H1 (cell line): ENCODE measurements around the gene DGKI. TPM values are rescaled to one million over a fixed set of nuclear protein-coding genes. Genes with fewer than 3 reads are reported as not detected.

Experiments
- CTCF ChIA-PET: fragments of 300-600 bp; sonication (Branson Sonifier 250); formaldehyde crosslinking; loops from one replicate; lab custom pipeline; 2021; ENCODE audit not compliant: partially characterized antibody; lab: Charles Lee
- POLR2A ChIA-PET: fragments of 300-600 bp; sonication (Branson Sonifier 250); formaldehyde crosslinking; loops from one replicate; lab custom pipeline; 2021; ENCODE audit warnings: inconsistent platforms; ENCODE audit not compliant: partially characterized antibody; lab: Charles Lee
- DNase-seq, 2 experiments: peaks; one replicate each; pipeline versions ENCODE4 v3.0.0 to v3.0.0-alpha.2; 2010 to 2022; ENCODE audit warnings: low spot score in 2 of 2, low read depth in 1 of 2, mixed read lengths in 1 of 2
- FAIRE-seq: peaks from 2 replicates; lab custom pipeline; 2011; peaks lifted over from hg19 to GRCh38; lab: Jason Lieb, UNC
- H2AFZ ChIP-seq: 2 replicates; pipeline ENCODE4 v1.8.1; 2012; ENCODE audit warnings: low read length, inconsistent platforms
- H2AK5ac ChIP-seq: 2 replicates; pipeline ENCODE4 v1.6.1; 2013; ENCODE audit warnings: low read depth, low read length
- H2BK120ac ChIP-seq: replicated peaks from 2 replicates; pipeline ENCODE3; 2013; ENCODE audit warnings: low read depth, low read length, inconsistent platforms
- H2BK12ac ChIP-seq: 2 replicates; pipeline ENCODE4 v1.6.1; 2013; ENCODE audit warnings: low read depth, low read length
- H2BK15ac ChIP-seq: 2 replicates; pipeline ENCODE4 v1.6.1; 2013; ENCODE audit warnings: low read length
- H2BK20ac ChIP-seq: 2 replicates; pipeline ENCODE4 v1.6.1; 2013; ENCODE audit warnings: low read length
- H2BK5ac ChIP-seq: 2 replicates; pipeline ENCODE4 v1.6.1; 2013; ENCODE audit warnings: low read depth, low read length
- H3K14ac ChIP-seq: 2 replicates; pipeline ENCODE4 v1.6.1; 2013; ENCODE audit warnings: inconsistent platforms; ENCODE audit not compliant: insufficient read length
- H3K18ac ChIP-seq: 2 replicates; pipeline ENCODE4 v1.6.1; 2013; ENCODE audit warnings: low read length; ENCODE audit errors: extremely low read depth
- H3K23ac ChIP-seq: 2 replicates; pipeline ENCODE4 v1.6.1; 2013; ENCODE audit warnings: inconsistent platforms; ENCODE audit not compliant: insufficient read length
- H3K23me2 ChIP-seq: 2 replicates; pipeline ENCODE4 v1.6.1; 2013; ENCODE audit warnings: low read depth, low read length
- H3K27ac ChIP-seq: 2 replicates; pipeline ENCODE4 v1.6.1; 2011; ENCODE audit warnings: low read depth, low read length, inconsistent platforms
- H3K27me3 ChIP-seq, 4 experiments: replicated peaks in 1 of 4; 1 replicate in 1 of 4; 2 replicates in 3 of 4; pipeline versions ENCODE4 v1.6.1 to v1.8.1; 2011 to 2013; ENCODE audit warnings: low read length in 3 of 4, mild to moderate bottlenecking in 3 of 4, inconsistent platforms in 2 of 4, mixed read lengths in 2 of 4, moderate library complexity in 1 of 4; ENCODE audit not compliant: control insufficient read depth in 3 of 4, insufficient read depth in 3 of 4; ENCODE audit errors: extremely low read depth in 1 of 4
- H3K36me3 ChIP-seq, 4 experiments: 2 replicates each; pipeline versions ENCODE4 v1.6.1 to v1.8.1; 2011 to 2013; ENCODE audit warnings: mild to moderate bottlenecking in 4 of 4, low read length in 3 of 4, moderate library complexity in 2 of 4, control low read depth in 1 of 4, inconsistent platforms in 1 of 4; ENCODE audit not compliant: insufficient read depth in 4 of 4, control insufficient read depth in 2 of 4
- H3K4ac ChIP-seq: replicated peaks from 2 replicates; pipeline ENCODE3; 2013; ENCODE audit warnings: low read length, low read depth, mixed read lengths, inconsistent platforms; ENCODE audit not compliant: insufficient read length
- H3K4me1 ChIP-seq, 4 experiments: replicated peaks in 1 of 4; 1 replicate in 1 of 4; 2 replicates in 3 of 4; pipeline versions ENCODE4 v1.6.1 to v1.8.1; 2011 to 2013; ENCODE audit warnings: low read length in 3 of 4, inconsistent platforms in 2 of 4, mixed read lengths in 1 of 4; ENCODE audit not compliant: insufficient read depth in 4 of 4, control insufficient read depth in 3 of 4
- H3K4me2 ChIP-seq, 2 experiments: 2 replicates each; pipeline versions ENCODE4 v1.6.1 to v1.8.1; 2011 to 2013; ENCODE audit warnings: low read depth in 2 of 2, low read length in 2 of 2, control low read depth in 1 of 2, inconsistent platforms in 1 of 2, mild to moderate bottlenecking in 1 of 2; ENCODE audit not compliant: insufficient read depth in 1 of 2
- H3K4me3 ChIP-seq, 4 experiments: fragments of 200-600, 300-600 bp in 1 of 4; sonication (generic), shearing (Covaris generic), sonication (Bioruptor Twin) in 1 of 4; 2 replicates each; pipeline versions ENCODE4 v1.5.1 to v1.8.1; 2011 to 2016; ENCODE audit warnings: low read length in 4 of 4, low read depth in 3 of 4, control low read depth in 2 of 4, inconsistent platforms in 2 of 4, mild to moderate bottlenecking in 2 of 4, mixed read lengths in 1 of 4, moderate library complexity in 1 of 4; ENCODE audit not compliant: insufficient read depth in 2 of 4; ENCODE audit errors: extremely low read depth in 1 of 4
- H3K56ac ChIP-seq: replicated peaks from 2 replicates; pipeline ENCODE3; 2013; ENCODE audit warnings: low read depth, mild to moderate bottlenecking, mixed read lengths, low read length, inconsistent platforms; ENCODE audit not compliant: insufficient read length
- H3K79me1 ChIP-seq: 2 replicates; pipeline ENCODE4 v1.6.1; 2013; ENCODE audit warnings: low read depth, low read length, control low read depth
- H3K79me2 ChIP-seq, 2 experiments: 2 replicates each; pipeline versions ENCODE4 v1.6.1 to v1.8.1; 2012 to 2013; ENCODE audit warnings: low read length in 2 of 2, mild to moderate bottlenecking in 2 of 2, inconsistent platforms in 1 of 2; ENCODE audit not compliant: insufficient read depth in 2 of 2, control insufficient read depth in 1 of 2
- H3K9ac ChIP-seq, 4 experiments: replicated peaks in 1 of 4; 1 replicate in 1 of 4; 2 replicates in 3 of 4; pipeline versions ENCODE4 v1.6.1 to v1.8.1; 2011 to 2013; ENCODE audit warnings: low read depth in 3 of 4, low read length in 3 of 4, control low read depth in 2 of 4, mild to moderate bottlenecking in 2 of 4, moderate library complexity in 2 of 4, inconsistent platforms in 1 of 4; ENCODE audit errors: extremely low read depth in 1 of 4
- H3K9me3 ChIP-seq, 2 experiments: 2 replicates each; pipeline versions ENCODE4 v1.6.1 to v1.8.1; 2012 to 2013; ENCODE audit warnings: mild to moderate bottlenecking in 2 of 2, moderate library complexity in 2 of 2, control low read depth in 1 of 2, inconsistent platforms in 1 of 2, low read depth in 1 of 2, low read length in 1 of 2, mixed read lengths in 1 of 2; ENCODE audit not compliant: insufficient read depth in 2 of 2
- H4K20me1 ChIP-seq, 2 experiments: replicated peaks in 1 of 2; 2 replicates each; pipeline versions ENCODE3 to v1.8.1; 2011 to 2013; ENCODE audit warnings: inconsistent platforms in 2 of 2, low read length in 2 of 2, mild to moderate bottlenecking in 1 of 2; ENCODE audit not compliant: insufficient read depth in 2 of 2, control insufficient read depth in 1 of 2
- H4K5ac ChIP-seq: 2 replicates; pipeline ENCODE4 v1.6.1; 2013; ENCODE audit warnings: low read length, low read depth, mixed read lengths, inconsistent platforms; ENCODE audit not compliant: insufficient read length
- H4K8ac ChIP-seq: 2 replicates; pipeline ENCODE4 v1.8.0; 2013; ENCODE audit warnings: mild to moderate bottlenecking, moderate library complexity, low read length, inconsistent platforms; ENCODE audit not compliant: insufficient read depth; ENCODE audit errors: extremely low read depth
- H4K91ac ChIP-seq: replicated peaks from 2 replicates; pipeline ENCODE3; 2013; ENCODE audit warnings: low read length, mixed read lengths, inconsistent platforms; ENCODE audit not compliant: insufficient read length
- CHD2 ChIP-seq: IDR thresholded peaks from 2 replicates; pipeline ENCODE4 v1.6.1; 2012; ENCODE audit warnings: low read length, improper control_type of control experiment
- EZH2 ChIP-seq: fragments of 200-600 bp; sonication (generic); IDR thresholded peaks from 2 replicates; pipeline ENCODE4 v1.7.1; 2012; ENCODE audit warnings: low read depth, mild to moderate bottlenecking, moderate library complexity, low read length, inconsistent platforms; ENCODE audit not compliant: severe bottlenecking
- polyA plus RNA-seq, 7 experiments: library from polyadenylated mRNA; depleted of rRNA in 3 of 7; stranded (reverse) in 5 of 7; unstranded in 2 of 7; fragments of >200 nt in 5 of 7; fragments of 200-250 nt in 2 of 7; gene quantifications; 1 replicate in 5 of 7; 2 replicates in 1 of 7; 4 replicates in 1 of 7; pipeline versions ENCODE4 v1.2.1 to v1.2.3, GENCODE V29; 2011 to 2013; ENCODE audit warnings: missing spikeins in 2 of 7, mixed read lengths in 2 of 7
- total RNA-seq: library from RNA; stranded (reverse); fragmentation: NEBNext Ultra II Directional; extraction: Animal tissue kit (Norgen Biotek cat#: 25700); gene quantifications from 2 replicates; pipeline ENCODE4 v1.2.1, GENCODE V29; 2021

The DGKI gene
- total and polyA plus RNA-seq, 2 of the 8 experiments (the other 6 are each of a cell fraction or from before 2014, with no cell fraction given): 0.20 to 0.71 TPM

DNA sequence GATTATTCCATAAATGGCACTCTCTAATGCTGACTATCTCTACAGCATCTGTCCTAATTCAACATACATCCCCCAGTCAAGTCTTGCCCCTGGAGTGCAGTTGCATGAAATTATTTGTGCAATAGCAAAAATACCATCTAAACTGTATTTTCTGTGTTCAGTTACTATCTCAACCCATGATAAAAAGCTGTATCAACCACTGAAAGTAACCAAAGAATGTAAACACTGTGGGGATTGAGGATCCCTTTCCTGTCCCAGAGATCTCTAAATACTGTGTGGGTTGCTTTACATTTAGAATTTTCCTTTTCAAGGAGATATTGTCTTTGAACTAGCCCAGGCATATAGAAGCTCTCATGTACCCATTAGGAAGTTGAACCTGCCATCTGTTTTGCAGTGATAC lies 23.9 kb upstream of the DGKI start:
- Histone ChIP-seq H3K27ac (no peak overlapping the region), H4K91ac (no peak overlapping the region), H3K4me2 (no peak overlapping the region), H2BK20ac (no peak overlapping the region), H3K79me2 (no peaks in the 10 kb centered on the region), H2AK5ac (no peak overlapping the region), H4K5ac (no peak overlapping the region), H2BK15ac (no peak overlapping the region), H3K79me1 (no peaks in the 10 kb centered on the region), H3K18ac (no peak overlapping the region), H3K4me3 (no peak overlapping the region), H3K56ac (no peak overlapping the region), H3K23ac (no peak overlapping the region), H2AFZ (no peak overlapping the region), H4K20me1 (no peaks in the 10 kb centered on the region), H2BK120ac (no peak overlapping the region), H2BK5ac (no peak overlapping the region), H3K36me3 (peaks cover 0 to 14% (median 0%) of the 10 kb centered on the region in 4 experiments; a peak in 3 of 8 replicates), H2BK12ac (no peak overlapping the region), H3K4me1 (peaks cover 0 to 5% (median 3%) of the 10 kb centered on the region in 4 experiments; a peak in 2 of 7 replicates), H3K23me2 (no peaks in the 10 kb centered on the region; the same call in 1 of the 2 replicates), H3K4ac (no peak overlapping the region), H3K9ac (no peak overlapping the region), H3K27me3 (no peaks in the 10 kb centered on the region), H3K9me3 (no peaks in the 10 kb centered on the region), H4K8ac (no peak overlapping the region), H3K14ac (no peak overlapping the region)
- POLR2A ChIA-PET: no interaction called here
- TF ChIP-seq CHD2 (no peak), EZH2 (no peak)
- FAIRE-seq (no peak), DNase-seq (no peak)
- CTCF ChIA-PET: interaction anchor here (0.6 to 1.5 kb wide), 4 partner anchors 30 to 1188 kb away, joined by 3 to 7 read pairs (median 3); no protein-coding TSS in a partner anchor
